ENCODE data around the gene CTNNA2.

CTNNA2 gene

GRCh38 chr2:80070587-80070986 lies 557.7 kb downstream of the CTNNA2 start:
- H3K4me3 ChIP-seq (ENCODE audit: control insufficient read depth, low read depth, low read length) = no peak overlapping the region
- DNase-seq (ENCODE audit: low read depth) = no peak
- no peak for TF ChIP-seq CTCF (IDR thresholded peaks at IDR 0.05; ENCODE audit: control insufficient read depth, insufficient read depth, low read depth, low read length, missing control alignments)

DNA sequence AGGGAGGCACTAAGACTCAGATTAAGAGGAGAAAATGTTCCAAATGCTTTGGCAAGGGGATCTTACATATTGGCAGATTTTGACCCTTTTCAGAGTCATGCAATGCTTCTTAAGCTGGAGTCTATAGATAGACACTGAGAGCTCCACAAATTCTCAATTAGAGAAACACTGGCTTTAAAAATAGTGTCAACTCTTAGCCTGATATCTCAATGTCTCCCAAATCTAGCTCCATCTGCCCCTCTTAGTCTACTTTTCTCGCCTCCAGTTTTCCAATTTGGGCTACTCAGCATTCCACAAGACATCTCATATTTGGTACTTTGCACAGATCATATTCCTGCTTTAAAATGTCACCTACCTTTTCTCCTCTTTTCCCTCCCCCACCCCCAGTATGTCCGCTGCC lies 559.1 kb downstream of the CTNNA2 start:
- no peak overlapping the region for H3K4me3 ChIP-seq (ENCODE audit: control insufficient read depth, low read depth, low read length)
- TF ChIP-seq CTCF (IDR thresholded peaks at IDR 0.05; ENCODE audit: control insufficient read depth, insufficient read depth, low read depth, low read length, missing control alignments) = no peak
- DNase-seq (ENCODE audit: low read depth) = no peak

- peak; percentile 63 for TF ChIP-seq CTCF (IDR thresholded peaks at IDR 0.05; ENCODE audit: control insufficient read depth, insufficient read depth, low read depth, low read length, missing control alignments)
- DNase-seq (ENCODE audit: low read depth) = peak; percentile 27
- H3K4me3 ChIP-seq (ENCODE audit: control insufficient read depth, low read depth, low read length) = no peak overlapping the region
Observed at GRCh38 chr2:80073134-80073561, 560.3 kb downstream of the CTNNA2 start.

DNA sequence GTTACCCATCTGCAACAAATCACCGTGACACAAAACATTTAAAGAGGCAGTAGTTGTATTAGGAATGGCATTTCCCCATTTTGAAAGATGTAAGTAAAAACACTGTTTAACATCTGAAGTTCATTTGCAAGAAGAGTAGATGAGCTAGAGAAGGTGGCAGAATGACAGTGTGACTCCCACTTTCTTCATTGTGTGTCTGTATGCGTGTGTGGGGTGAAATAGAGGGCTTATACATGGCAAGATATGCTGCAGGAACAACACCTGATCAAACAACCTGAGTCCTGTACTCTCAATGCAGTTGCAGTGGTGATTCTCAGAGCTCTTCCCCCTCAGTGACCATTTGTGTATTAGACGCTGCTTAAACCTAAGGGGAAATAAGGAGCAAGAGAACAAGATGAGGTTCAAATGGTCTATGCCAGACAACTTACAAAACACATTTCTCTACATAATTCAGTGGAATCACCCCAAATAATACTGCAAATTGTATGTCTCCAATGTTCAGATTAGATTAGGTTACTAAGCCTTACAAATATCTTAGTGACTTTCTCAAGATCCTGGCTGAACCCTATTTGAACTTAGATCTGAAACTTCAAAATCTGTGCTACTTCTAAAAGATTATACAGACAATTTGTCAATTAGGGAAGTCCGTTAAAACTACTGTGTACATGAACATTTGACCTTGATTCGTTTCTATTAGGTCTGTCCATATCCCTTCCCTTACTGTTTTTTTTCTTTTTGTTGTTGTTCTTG lies 561.6 kb downstream of the CTNNA2 start:
- no peak overlapping the region for H3K4me3 ChIP-seq (ENCODE audit: control insufficient read depth, low read depth, low read length)
- no peak for DNase-seq (ENCODE audit: low read depth)
- TF ChIP-seq CTCF (IDR thresholded peaks at IDR 0.05; ENCODE audit: control insufficient read depth, insufficient read depth, low read depth, low read length, missing control alignments) = no peak

DNA sequence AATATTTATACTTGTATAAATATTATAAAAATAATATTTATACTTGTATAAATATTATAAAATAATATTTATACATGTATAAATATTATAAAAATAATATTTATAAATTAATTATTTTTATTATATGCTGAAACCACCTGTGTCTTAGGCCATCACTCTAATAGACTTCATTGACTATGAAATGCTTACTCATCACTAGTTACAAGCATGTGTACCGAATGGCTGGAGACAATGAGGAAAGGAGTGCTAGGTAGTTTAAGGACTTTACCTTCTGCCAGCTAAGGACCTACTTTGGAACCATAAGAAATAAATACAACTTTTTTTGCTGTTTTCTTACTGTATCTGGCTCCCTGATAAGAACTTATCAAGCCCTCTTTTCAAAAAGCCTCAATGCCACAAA lies 562.9 kb downstream of the CTNNA2 start:
- no peak overlapping the region for H3K4me3 ChIP-seq (ENCODE audit: control insufficient read depth, low read depth, low read length)
- TF ChIP-seq CTCF (IDR thresholded peaks at IDR 0.05; ENCODE audit: control insufficient read depth, insufficient read depth, low read depth, low read length, missing control alignments) = no peak
- DNase-seq (ENCODE audit: low read depth) = no peak

- no peak overlapping the region for H3K4me3 ChIP-seq (ENCODE audit: control insufficient read depth, low read depth, low read length)
- no peak for TF ChIP-seq CTCF (IDR thresholded peaks at IDR 0.05; ENCODE audit: control insufficient read depth, insufficient read depth, low read depth, low read length, missing control alignments)
- no peak for DNase-seq (ENCODE audit: low read depth)
Observed at GRCh38 chr2:80078290-80079036, 565.6 kb downstream of the CTNNA2 start.
